Measurements from ENCODE around the gene KCNJ6. TPM values are rescaled to one million over a fixed set of nuclear protein-coding genes. Genes with fewer than 3 reads are reported as not detected.

The KCNJ6 gene
- total and polyA plus RNA-seq, 10 of the 15 experiments (the other 5 are each of a cell fraction or from before 2014, with no cell fraction given) = 0.03 to 0.07 (median 0.04) TPM; not detected in 7

DNA sequence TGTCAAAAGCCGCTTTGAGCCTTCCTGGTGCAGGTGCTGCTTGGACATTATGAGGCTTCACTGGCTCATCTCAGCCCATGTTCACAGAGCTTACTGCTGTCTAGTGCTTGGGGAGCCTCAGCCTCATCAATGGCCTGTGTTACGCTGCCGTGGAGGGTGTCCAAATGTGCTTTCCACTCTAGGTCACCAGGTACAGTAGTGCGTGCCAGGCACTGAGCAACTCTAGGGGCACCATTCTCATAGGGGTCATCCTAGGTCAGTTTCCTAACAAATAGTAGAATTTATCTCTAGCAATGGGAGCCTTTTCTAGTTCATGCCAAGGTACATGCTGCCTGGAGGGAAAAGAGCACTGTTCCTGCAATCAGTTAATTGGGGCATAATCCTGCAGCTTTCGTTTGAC lies 355.9 kb downstream of the KCNJ6 start:
- POLR2A ChIA-PET = no interaction called here

More for the DNA sequence above, 355.9 kb downstream of the KCNJ6 start:
- H3K36me3 ChIP-seq (ENCODE audit: control insufficient read depth in 2 of 2, insufficient read depth in 2 of 2, low read length in 1 of 2) = no peaks in the 10 kb centered on the region
- H3K4me2 ChIP-seq (ENCODE audit: control insufficient read depth, insufficient read depth) = no peak overlapping the region
- no peak for DNase-seq (ENCODE audit: low read depth, low spot score)
- no peak overlapping the region for H3K9ac ChIP-seq (ENCODE audit: control insufficient read depth, insufficient read depth, low read length)
- WGBS (ENCODE audit: insufficient coverage, insufficient replicate concordance, low lambda C conversion rate, missing lambda C conversion rate) = 93% methylated on average over 5 of the region's 5 CpGs
- no peak for ATAC-seq
- SMC1A ChIA-PET (ENCODE audit: uncharacterized antibody, unreplicated experiment) = interaction anchor here (1.2 kb wide), 1 partner anchor 97 kb away, joined by 3 read pairs; no protein-coding TSS in a partner anchor
- no peak overlapping the region for H3K4me3 ChIP-seq
- TF ChIP-seq, protein P1, sequence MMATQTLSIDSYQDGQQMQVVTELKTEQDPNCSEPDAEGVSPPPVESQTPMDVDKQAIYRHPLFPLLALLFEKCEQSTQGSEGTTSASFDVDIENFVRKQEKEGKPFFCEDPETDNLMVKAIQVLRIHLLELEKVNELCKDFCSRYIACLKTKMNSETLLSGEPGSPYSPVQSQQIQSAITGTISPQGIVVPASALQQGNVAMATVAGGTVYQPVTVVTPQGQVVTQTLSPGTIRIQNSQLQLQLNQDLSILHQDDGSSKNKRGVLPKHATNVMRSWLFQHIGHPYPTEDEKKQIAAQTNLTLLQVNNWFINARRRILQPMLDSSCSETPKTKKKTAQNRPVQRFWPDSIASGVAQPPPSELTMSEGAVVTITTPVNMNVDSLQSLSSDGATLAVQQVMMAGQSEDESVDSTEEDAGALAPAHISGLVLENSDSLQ (IDR thresholded peaks at IDR 0.05) = no peak
- no peak for TF ChIP-seq SREBF2 (IDR thresholded peaks at IDR 0.05; ENCODE audit: low read length)
- TF ChIP-seq RB1 (IDR thresholded peaks at IDR 0.05; ENCODE audit: borderline replicate concordance) = no peak
- TF ChIP-seq BHLHE40 (IDR thresholded peaks at IDR 0.05; ENCODE audit: borderline replicate concordance in 1 of 2, low read depth in 2 of 2, low read length in 1 of 2) = no peak
- TF ChIP-seq ZNF207 (IDR thresholded peaks at IDR 0.05; ENCODE audit: borderline replicate concordance) = no peak
- TF ChIP-seq EZH2 (IDR thresholded peaks at IDR 0.05; ENCODE audit: borderline replicate concordance, control insufficient read depth, low read depth, low read length) = no peak
- no peak for TF ChIP-seq SPI1 (IDR thresholded peaks at IDR 0.05; ENCODE audit: borderline replicate concordance, insufficient read depth, low read depth, low read length)
- TF ChIP-seq, protein P2, sequence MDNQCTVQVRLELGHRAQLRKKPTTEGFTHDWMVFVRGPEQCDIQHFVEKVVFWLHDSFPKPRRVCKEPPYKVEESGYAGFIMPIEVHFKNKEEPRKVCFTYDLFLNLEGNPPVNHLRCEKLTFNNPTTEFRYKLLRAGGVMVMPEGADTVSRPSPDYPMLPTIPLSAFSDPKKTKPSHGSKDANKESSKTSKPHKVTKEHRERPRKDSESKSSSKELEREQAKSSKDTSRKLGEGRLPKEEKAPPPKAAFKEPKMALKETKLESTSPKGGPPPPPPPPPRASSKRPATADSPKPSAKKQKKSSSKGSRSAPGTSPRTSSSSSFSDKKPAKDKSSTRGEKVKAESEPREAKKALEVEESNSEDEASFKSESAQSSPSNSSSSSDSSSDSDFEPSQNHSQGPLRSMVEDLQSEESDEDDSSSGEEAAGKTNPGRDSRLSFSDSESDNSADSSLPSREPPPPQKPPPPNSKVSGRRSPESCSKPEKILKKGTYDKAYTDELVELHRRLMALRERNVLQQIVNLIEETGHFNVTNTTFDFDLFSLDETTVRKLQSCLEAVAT (IDR thresholded peaks at IDR 0.05) = no peak
- TF ChIP-seq WRNIP1 (IDR thresholded peaks at IDR 0.05; ENCODE audit: borderline replicate concordance, low read depth, low read length) = no peak
- no peak overlapping the region for H3K27ac ChIP-seq (ENCODE audit: control insufficient read depth, insufficient read depth)
- H3K9me3 ChIP-seq (replicated peaks; ENCODE audit: control insufficient read depth, insufficient read depth, low read length) = no peaks in the 10 kb centered on the region; the same call in 2 of the 3 replicates
- H2AFZ ChIP-seq (ENCODE audit: control insufficient read depth, low read depth, low read length) = no peak overlapping the region
- CTCF ChIA-PET = no interaction called here
- no peaks in the 10 kb centered on the region for H3K27me3 ChIP-seq (replicated peaks in 1 of 2; ENCODE audit: control insufficient read depth in 2 of 2, insufficient read depth in 2 of 2, low read length in 1 of 2)
- H3K4me1 ChIP-seq (ENCODE audit: control insufficient read depth, insufficient read depth, low read length) = peaks cover 26% of the 10 kb centered on the region
- H3K79me2 ChIP-seq (ENCODE audit: control insufficient read depth, insufficient read depth, low read length) = peaks cover 6% of the 10 kb centered on the region; the same call in 1 of the 2 replicates
- intact Hi-C loops (cut with micrococcal nuclease; ENCODE audit: unreplicated experiment) (loop anchor here (5.0 kb wide), 1 partner anchor 72 kb away; no protein-coding TSS in a partner anchor), in situ Hi-C loops (cut with MboI) (no loop called here)
- BruUV-seq (replicated peaks) = no TSS peak
- no peak for FAIRE-seq
- H4K20me1 ChIP-seq (ENCODE audit: control insufficient read depth, insufficient read depth) = no peaks in the 10 kb centered on the region
- RAD21 ChIA-PET (ENCODE audit: unreplicated experiment) = no interaction called here

Data from GM12878 (cell line).